Ovary (tissue), 9 donors: ENCODE data around the gene BCO1. TPM values are rescaled to one million over a fixed set of nuclear protein-coding genes. Genes with fewer than 3 reads are reported as not detected.

Experiments used
- DNase-seq, 5 donors: peaks; one replicate each; pipeline ENCODE4 v3.0.0-alpha.2; 2019 to 2020
- H3K27ac ChIP-seq, 2 donors: fragments of 200-600 bp; one replicate each; pipeline versions ENCODE4 v1.5.1 to v1.8.0; 2019 to 2022
- H3K27me3 ChIP-seq: fragments of 200-600 bp; one replicate; pipeline ENCODE4 v1.8.0; 2022
- H3K36me3 ChIP-seq: fragments of 200-600 bp; sonication (generic); one replicate; pipeline ENCODE4 v1.5.1; 2019
- H3K4me1 ChIP-seq: one replicate; pipeline ENCODE4 v1.8.1; 2013; ENCODE audit warnings: mild to moderate bottlenecking, moderate library complexity; ENCODE audit not compliant: insufficient read depth
- H3K4me3 ChIP-seq: fragments of 200-600 bp; sonication (generic); one replicate; pipeline ENCODE4 v1.5.1; 2017
- H3K9me3 ChIP-seq, 2 donors: fragments of 200-600 bp in 1 of 2; sonication (generic) in 1 of 2; one replicate each; pipeline versions ENCODE4 v1.5.1 to v1.8.1; 2013 to 2019; ENCODE audit warnings: mild to moderate bottlenecking in 1 of 2, moderate library complexity in 1 of 2
- EP300 ChIP-seq: sonication (generic); formaldehyde crosslinking; IDR thresholded peaks from one replicate; pipeline ENCODE4 v1.6.1; 2017; ENCODE audit warnings: antibody characterized with exemption
- POLR2A ChIP-seq: fragments of 450-650 bp; IDR thresholded peaks from one replicate; pipeline ENCODE4 v1.6.1; 2017; ENCODE audit warnings: antibody characterized with exemption, mild to moderate bottlenecking, moderate library complexity
- WGBS, 3 donors: extraction: QIAGEN DNeasy Blood & Tissue Kit in 1 of 3; methylation state at CpG; one replicate each; pipeline versions ENCODE4 v1.1.5 to v1.1.7; 2013 to 2017; 5-methylcytosine and 5-hydroxymethylcytosine counted together
- intact Hi-C, 4 donors: fragments of 100-400 bp; cut with DNase I; formaldehyde crosslinking; loops; one replicate each; pipeline versions ENCODE4 v1.11.0 to v1.15.1; 2022 to 2023
- polyA plus RNA-seq, 2 donors: library from polyadenylated mRNA; stranded (reverse); fragments of 200-250 nt in 1 of 2; fragments of 350-450 nt in 1 of 2; fragmentation: Illumina TruSeq in 1 of 2; extraction: RNeasy Lipid Tissue Mini Kit (QIAGEN cat#74804) in 1 of 2; gene quantifications; one replicate each; pipeline ENCODE4 v1.2.3, GENCODE V29; 2013 to 2014
- total RNA-seq, 7 donors: library from RNA; depleted of rRNA in 2 of 7; stranded (reverse); fragments of >200 nt in 2 of 7; fragmentation: NEBNext Ultra II Directional in 3 of 7; extraction: Animal tissue kit (Norgen Biotek cat#: 25700) in 3 of 7; gene quantifications; one replicate each; pipeline versions ENCODE4 v1.1.0 to v1.2.4, GENCODE V29; 2016 to 2023
- TF ChIP-seq, protein P1 (sequence below), 3 donors: fragments of 450-650 bp in 2 of 3; fragments of 200-600 bp in 1 of 3; IDR thresholded peaks; one replicate each; pipeline versions ENCODE4 v1.5.1 to v1.8.0; 2016 to 2022; ENCODE audit warnings: antibody characterized with exemption in 3 of 3, mild to moderate bottlenecking in 1 of 3
- donor health status: DM: no; HTN: no; CAD: no; lungs with moderate emphysema.
- donor health status: DM: no; HTN: no; CAD: no.
- donor health status: Bipolar disorder and iron deficiency.
- donor health status: DM: yes; HTN: yes; CAD: no.
- donor health status: DM: no; HTN: no; CAD: no.
- donor health status: DM: yes; HTN: yes; CAD: no.

Gene BCO1
- total and polyA plus RNA-seq, 9 donors, result 0.45 to 2.5 (median 0.87) TPM

GRCh38 chr16:81296631-81297030, 58.1 kb downstream of the BCO1 start:
- Histone ChIP-seq H3K9me3 (no peaks in the 10 kb centered on the region), H3K36me3 (no peaks in the 10 kb centered on the region), H3K4me1 (no peaks in the 10 kb centered on the region), H3K27me3 (no peaks in the 10 kb centered on the region), H3K27ac (no peak overlapping the region), H3K4me3 (no peak overlapping the region)
- 70 to 86% (median 83%) methylated on average over 7 of the region's 7 CpGs for WGBS, 3 donors
- TF ChIP-seq, protein P1, sequence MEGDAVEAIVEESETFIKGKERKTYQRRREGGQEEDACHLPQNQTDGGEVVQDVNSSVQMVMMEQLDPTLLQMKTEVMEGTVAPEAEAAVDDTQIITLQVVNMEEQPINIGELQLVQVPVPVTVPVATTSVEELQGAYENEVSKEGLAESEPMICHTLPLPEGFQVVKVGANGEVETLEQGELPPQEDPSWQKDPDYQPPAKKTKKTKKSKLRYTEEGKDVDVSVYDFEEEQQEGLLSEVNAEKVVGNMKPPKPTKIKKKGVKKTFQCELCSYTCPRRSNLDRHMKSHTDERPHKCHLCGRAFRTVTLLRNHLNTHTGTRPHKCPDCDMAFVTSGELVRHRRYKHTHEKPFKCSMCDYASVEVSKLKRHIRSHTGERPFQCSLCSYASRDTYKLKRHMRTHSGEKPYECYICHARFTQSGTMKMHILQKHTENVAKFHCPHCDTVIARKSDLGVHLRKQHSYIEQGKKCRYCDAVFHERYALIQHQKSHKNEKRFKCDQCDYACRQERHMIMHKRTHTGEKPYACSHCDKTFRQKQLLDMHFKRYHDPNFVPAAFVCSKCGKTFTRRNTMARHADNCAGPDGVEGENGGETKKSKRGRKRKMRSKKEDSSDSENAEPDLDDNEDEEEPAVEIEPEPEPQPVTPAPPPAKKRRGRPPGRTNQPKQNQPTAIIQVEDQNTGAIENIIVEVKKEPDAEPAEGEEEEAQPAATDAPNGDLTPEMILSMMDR (IDR thresholded peaks at IDR 0.05), result no peak
- DNase-seq, result no peak
- intact Hi-C loops, result no loop called here

DNA sequence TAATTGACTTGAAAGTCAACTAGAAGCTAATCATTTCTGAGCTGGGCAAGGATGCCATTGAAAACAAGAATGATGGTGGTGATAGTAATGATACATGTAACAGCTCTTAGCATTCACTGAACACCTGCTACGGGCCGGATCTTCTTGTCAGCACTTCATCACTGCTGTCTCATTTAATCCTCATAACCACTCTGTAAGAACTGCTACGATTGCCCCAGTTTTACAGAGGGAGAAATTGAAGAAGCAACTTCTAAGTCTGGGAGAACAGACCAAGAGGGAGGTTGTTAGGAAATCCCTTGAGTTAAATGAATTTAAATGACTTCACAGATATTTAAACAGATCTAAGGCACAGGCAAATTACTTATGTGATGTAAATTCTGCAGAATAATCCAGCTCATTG, 69.3 kb downstream of the BCO1 start:
- Histone ChIP-seq H3K36me3 (no peaks in the 10 kb centered on the region), H3K4me1 (peaks cover 2% of the 10 kb centered on the region), H3K4me3 (no peak overlapping the region), H3K27me3 (no peaks in the 10 kb centered on the region), H3K9me3 (no peaks in the 10 kb centered on the region), H3K27ac (no peak overlapping the region)
- intact Hi-C loops, result no loop called here
- DNase-seq, result no peak
- TF ChIP-seq EP300 (no peak), POLR2A (no peak)
- TF ChIP-seq, protein P1 (IDR thresholded peaks at IDR 0.05), result no peak
- 74 to 86% (median 76%) methylated on average over 3 of the region's 3 CpGs for WGBS, 3 donors

GRCh38 chr16:81310045-81310644, 71.7 kb downstream of the BCO1 start:
- Histone ChIP-seq H3K27me3 (no peaks in the 10 kb centered on the region), H3K4me1 (peaks cover 7% of the 10 kb centered on the region), H3K4me3 (no peak overlapping the region), H3K27ac (no peak overlapping the region), H3K9me3 (no peaks in the 10 kb centered on the region), H3K36me3 (no peaks in the 10 kb centered on the region)
- DNase-seq, result no peak
- intact Hi-C loops, result loop anchor here in 1 of 4 donors (10.0 kb wide), 1 partner anchor 105 kb away; no protein-coding TSS in a partner anchor
- WGBS, 3 donors, result 76 to 79% (median 78%) methylated on average over 5 of the region's 5 CpGs
- no peak for TF ChIP-seq EP300
- no peak for TF ChIP-seq POLR2A

DNA sequence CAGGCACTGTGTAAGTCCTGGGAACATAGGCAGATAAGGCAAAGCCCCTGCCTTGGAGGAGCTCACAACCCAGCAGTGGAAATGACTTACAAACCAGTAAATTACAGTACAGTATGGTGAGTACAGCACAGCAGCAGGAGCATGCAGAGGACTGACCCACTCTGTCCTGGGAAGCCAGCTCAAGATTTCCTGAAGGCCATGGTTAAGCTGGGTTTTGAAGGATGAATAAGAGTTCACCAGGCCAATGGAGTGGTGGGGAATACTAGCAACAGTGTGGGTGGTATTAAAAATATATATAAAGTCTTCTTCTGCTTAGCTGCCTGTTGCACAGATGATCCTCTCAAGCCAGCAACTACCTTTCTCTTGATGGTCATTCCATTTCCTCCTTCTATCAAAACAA, 73.3 kb downstream of the BCO1 start:
- H3K27me3 ChIP-seq, result no peaks in the 10 kb centered on the region
- no peaks in the 10 kb centered on the region for H3K9me3 ChIP-seq
- no peaks in the 10 kb centered on the region for H3K36me3 ChIP-seq
- TF ChIP-seq POLR2A (no peak), EP300 (no peak)
- TF ChIP-seq, protein P1 (IDR thresholded peaks at IDR 0.05), result no peak
- DNase-seq, result no peak
- peaks cover 7% of the 10 kb centered on the region for H3K4me1 ChIP-seq
- no peak overlapping the region for H3K27ac ChIP-seq
- intact Hi-C loops, result loop anchor here in 1 of 4 donors (10.0 kb wide), 1 partner anchor 107 kb away; no protein-coding TSS in a partner anchor
- H3K4me3 ChIP-seq, result no peak overlapping the region

DNA sequence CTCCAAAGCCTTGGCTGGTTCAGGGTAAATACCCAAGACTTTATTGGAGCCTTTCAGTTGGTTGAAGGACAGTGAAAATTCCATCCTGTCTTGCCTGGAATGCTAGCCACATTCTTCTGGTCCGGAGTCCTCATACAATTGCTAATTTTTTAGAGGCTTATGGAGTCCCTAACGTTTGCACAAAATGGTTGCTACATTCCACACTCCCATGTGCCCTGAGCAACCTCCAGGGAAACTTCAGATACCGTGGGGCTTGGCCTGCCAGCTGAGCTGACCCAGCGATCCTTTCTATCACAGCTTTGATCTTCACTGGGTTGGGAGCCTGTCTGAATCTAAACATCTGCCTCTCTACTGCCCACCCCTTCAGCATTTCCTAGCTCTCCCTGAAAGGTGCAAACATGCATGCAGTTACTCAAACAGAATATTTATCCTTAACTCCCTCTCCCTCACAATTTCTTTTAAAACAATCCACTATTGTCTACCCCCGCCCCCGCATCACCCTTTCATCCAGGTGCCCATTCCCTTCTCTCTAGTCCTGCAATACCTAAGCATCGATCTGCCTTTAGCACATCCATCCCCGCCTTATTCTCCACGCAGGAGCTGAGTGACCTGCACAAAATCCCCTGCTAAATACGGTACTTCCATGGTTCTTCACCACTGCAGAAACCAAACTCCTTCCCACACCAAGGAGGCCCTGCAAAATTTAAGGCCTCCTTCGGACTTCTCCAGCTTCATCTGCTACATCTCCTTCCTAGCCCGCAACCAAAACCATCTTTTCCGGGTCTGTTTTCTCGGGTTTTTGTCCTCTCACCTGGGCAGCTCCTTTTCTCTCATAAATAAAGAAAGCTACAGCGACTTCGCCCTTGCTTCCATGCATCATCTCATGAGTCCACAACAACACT, 75.5 kb downstream of the BCO1 start:
- TF ChIP-seq, protein P1 (IDR thresholded peaks at IDR 0.05), result no peak
- TF ChIP-seq EP300, result no peak
- TF ChIP-seq POLR2A, result no peak
- peak overlapping the region; percentile 80 for H3K4me3 ChIP-seq
- intact Hi-C loops, result loop anchor here in 1 of 4 donors (10.0 kb wide), 1 partner anchor 109 kb away; no protein-coding TSS in a partner anchor
- no peaks in the 10 kb centered on the region for H3K27me3 ChIP-seq
- H3K9me3 ChIP-seq, result no peaks in the 10 kb centered on the region
- H3K4me1 ChIP-seq, result peaks cover 7% of the 10 kb centered on the region
- peak overlapping the region in 1 of 2 donors; percentile 82 for H3K27ac ChIP-seq
- H3K36me3 ChIP-seq, result no peaks in the 10 kb centered on the region
- WGBS, 3 donors, result 1 to 2% (median 2%) methylated on average over 16 of the region's 16 CpGs
- no peak for DNase-seq
